A172 (cell line): ENCODE data around the gene COL5A2. TPM values are rescaled to one million over a fixed set of nuclear protein-coding genes. Genes with fewer than 3 reads are reported as not detected.

ENCODE experiments used
- DNase-seq: peaks from one replicate; pipeline ENCODE4 v3.0.0-alpha.2; 2015; ENCODE audit warnings: low spot score
- total RNA-seq: library from RNA; depleted of rRNA; stranded (reverse); fragments of >200 nt; shearing (Covaris generic); gene quantifications from 2 replicates; pipeline ENCODE4 v1.2.3, GENCODE V29; 2014

The COL5A2 gene
- total RNA-seq, 1 experiment from 2014 or later: 955 TPM

GRCh38 chr2:189097934-189098333 lies 81.6 kb downstream of the COL5A2 start:
- no peak for DNase-seq

GRCh38 chr2:189096769-189097447 lies 82.7 kb downstream of the COL5A2 start:
- DNase-seq: peak; percentile 96

- DNase-seq: no peak
These were observed 84.5 kb downstream of the COL5A2 start for GRCh38 chr2:189095101-189095500.

- DNase-seq: no peak
These were observed 86.6 kb downstream of the COL5A2 start for GRCh38 chr2:189092936-189093335.

GRCh38 chr2:189091253-189091652 lies 88.3 kb downstream of the COL5A2 start:
- no peak for DNase-seq

- DNase-seq: no peak
These were observed 90.9 kb downstream of the COL5A2 start for GRCh38 chr2:189088591-189089205.

GRCh38 chr2:189086710-189087109 lies 92.9 kb downstream of the COL5A2 start:
- peak; percentile 61 for DNase-seq

- DNase-seq: no peak
These were observed 93.3 kb downstream of the COL5A2 start for GRCh38 chr2:189086250-189086649.

- no peak for DNase-seq
These were observed 96.0 kb downstream of the COL5A2 start for GRCh38 chr2:189083606-189084005.

- no peak for DNase-seq
These were observed 96.5 kb downstream of the COL5A2 start for GRCh38 chr2:189083106-189083505.

- no peak for DNase-seq
These were observed 97.1 kb downstream of the COL5A2 start for GRCh38 chr2:189082376-189082975.

GRCh38 chr2:189076572-189076971 lies 103.0 kb downstream of the COL5A2 start:
- DNase-seq: peak; percentile 46

GRCh38 chr2:189076120-189076519 lies 103.4 kb downstream of the COL5A2 start:
- DNase-seq: no peak

- DNase-seq: no peak
These were observed 105.1 kb downstream of the COL5A2 start for GRCh38 chr2:189074506-189074905.

- DNase-seq: no peak
These were observed 107.5 kb downstream of the COL5A2 start for GRCh38 chr2:189072036-189072435.

- DNase-seq: no peak
These were observed 109.5 kb downstream of the COL5A2 start for GRCh38 chr2:189069855-189070619.

- DNase-seq: no peak
These were observed 113.5 kb downstream of the COL5A2 start for GRCh38 chr2:189066037-189066436.

- DNase-seq: no peak
These were observed 119.4 kb downstream of the COL5A2 start for GRCh38 chr2:189060096-189060642.

GRCh38 chr2:189057316-189057715 lies 122.2 kb downstream of the COL5A2 start:
- DNase-seq: no peak

GRCh38 chr2:189056200-189057106 lies 123.1 kb downstream of the COL5A2 start:
- no peak for DNase-seq

- DNase-seq: no peak
These were observed 129.3 kb downstream of the COL5A2 start for GRCh38 chr2:189050165-189050712.
